GM19351 (cell line): Measurements from ENCODE around the gene CD8B.

Experiments used
- ATAC-seq: cut with Tn5 transposase; IDR thresholded peaks from one replicate; pipeline ENCODE4 v1.9.1; 2021; ENCODE audit warnings: mild to moderate bottlenecking, moderate library complexity; ENCODE audit not compliant: unreplicated experiment

Gene CD8B

GRCh38 chr2:86775338-86775737 lies 86.3 kb downstream of the CD8B start:
- ATAC-seq, result no peak

GRCh38 chr2:86774862-86775261 lies 86.8 kb downstream of the CD8B start:
- no peak for ATAC-seq

- ATAC-seq, result no peak
Measured at GRCh38 chr2:86772611-86773010, 89.1 kb downstream of the CD8B start.

- ATAC-seq, result no peak
Measured at GRCh38 chr2:86770816-86771301, 90.8 kb downstream of the CD8B start.

- no peak for ATAC-seq
Measured at GRCh38 chr2:86769838-86770237, 91.8 kb downstream of the CD8B start.

GRCh38 chr2:86768189-86768949 lies 93.3 kb downstream of the CD8B start:
- no peak for ATAC-seq
